Activated CD4-positive, alpha-beta T cell treated with anti-CD3 and anti-CD28 coated beads, Interleukin-2, amount 10 ng/mL, durations not matched to agents 24 days and 14 days (primary cell): ENCODE results near the gene IQCN. TPM values are rescaled to one million over a fixed set of nuclear protein-coding genes. Genes with fewer than 3 reads are reported as not detected.

Source experiments
- DNase-seq: peaks from one replicate; pipeline ENCODE4 v3.0.0; 2022
- H3K27ac Mint-ChIP-seq: one replicate; pipeline ENCODE4 v1.8.0; 2022; ENCODE audit warnings: mild to moderate bottlenecking, mixed read lengths
- H3K27me3 Mint-ChIP-seq: one replicate; pipeline ENCODE4 v1.8.0; 2022; ENCODE audit warnings: mixed read lengths
- H3K36me3 Mint-ChIP-seq: one replicate; pipeline ENCODE4 v1.8.0; 2022; ENCODE audit warnings: low read depth, mild to moderate bottlenecking, mixed read lengths
- H3K4me1 Mint-ChIP-seq: one replicate; pipeline ENCODE4 v1.8.0; 2021; ENCODE audit warnings: mixed read lengths
- H3K4me3 Mint-ChIP-seq: one replicate; pipeline ENCODE4 v1.8.0; 2022; ENCODE audit warnings: mild to moderate bottlenecking, moderate library complexity, mixed read lengths
- H3K9me3 Mint-ChIP-seq: one replicate; pipeline ENCODE4 v1.8.0; 2021; ENCODE audit warnings: mixed read lengths
- intact Hi-C: fragments of 100-400 bp; cut with micrococcal nuclease; formaldehyde crosslinking; loops from one replicate; pipeline ENCODE4 v1.15.1; 2023
- total RNA-seq: library from RNA; stranded (reverse); gene quantifications from 2 replicates; pipeline ENCODE4 v1.2.3, GENCODE V29; 2022

The IQCN gene
- 2.3 and 3.0 TPM in 2 replicates for total RNA-seq

GRCh38 chr19:18274219-18274780, at the start of gene IQCN:
Gene IQCN, minus strand, starts transcription at chr19:18274452. Its CDS starts 4,974 bp downstream, at chr19:18269478.
- Mint-ChIP-seq H3K4me3 (peak within 1 kb of the TSS; percentile 10), H3K9me3 (no peaks in the 10 kb centered on the region), H3K4me1 (peaks cover 26% of the 10 kb centered on the region), H3K27me3 (no peaks in the 10 kb centered on the region), H3K36me3 (peaks cover 37% of the 10 kb centered on the region), H3K27ac (no peak within 1 kb of the TSS)
- intact Hi-C loops = no loop called here
- peak; percentile 80 for DNase-seq

- peak within 1 kb of the TSS; percentile 96 for H3K4me3 Mint-ChIP-seq
- H3K36me3 Mint-ChIP-seq = peaks cover 29% of the 10 kb centered on the region
- H3K4me1 Mint-ChIP-seq = peaks cover 48% of the 10 kb centered on the region
- intact Hi-C loops = loop anchor here (1.0 to 2.0 kb wide), 5 partner anchors 19 to 130 kb away; partner anchors contain the start of genes MPV17L2 and RAB3A
- H3K27me3 Mint-ChIP-seq = no peaks in the 10 kb centered on the region
- H3K9me3 Mint-ChIP-seq = no peaks in the 10 kb centered on the region
- H3K27ac Mint-ChIP-seq = peak within 1 kb of the TSS; percentile 95
- DNase-seq = peak; percentile 100
Measured at GRCh38 chr19:18322759-18323460, 48.7 kb upstream of the IQCN start, which contains the start of gene LSM4. Gene LSM4, minus strand, starts transcription at chr19:18323076. Its CDS starts 56 bp downstream, at chr19:18323020.

- H3K9me3 Mint-ChIP-seq = no peaks in the 10 kb centered on the region
- peaks cover 32% of the 10 kb centered on the region for H3K36me3 Mint-ChIP-seq
- peak overlapping the region; percentile 95 for H3K27ac Mint-ChIP-seq
- peaks cover 53% of the 10 kb centered on the region for H3K4me1 Mint-ChIP-seq
- peak overlapping the region; percentile 96 for H3K4me3 Mint-ChIP-seq
- intact Hi-C loops = loop anchor here (2.0 kb wide), 1 partner anchor 130 kb away; the partner anchor contains the start of gene MPV17L2
- peak; percentile 86 for DNase-seq
- no peaks in the 10 kb centered on the region for H3K27me3 Mint-ChIP-seq
Measured at GRCh38 chr19:18322318-18322758, 48.1 kb upstream of the IQCN start.

GRCh38 chr19:18321734-18322102, 47.5 kb upstream of the IQCN start:
- intact Hi-C loops = loop anchor here (2.0 kb wide), 1 partner anchor 129 kb away; the partner anchor contains the start of gene MPV17L2
- H3K9me3 Mint-ChIP-seq = no peaks in the 10 kb centered on the region
- peak; percentile 81 for DNase-seq

GRCh38 chr19:18320865-18321733, 46.8 kb upstream of the IQCN start:
- intact Hi-C loops = no loop called here
- peak overlapping the region; percentile 95 for H3K27ac Mint-ChIP-seq
- no peaks in the 10 kb centered on the region for H3K9me3 Mint-ChIP-seq

More at GRCh38 chr19:18321734-18322102, 47.5 kb upstream of the IQCN start:
- Mint-ChIP-seq H3K4me1 (peaks cover 53% of the 10 kb centered on the region), H3K27me3 (no peaks in the 10 kb centered on the region), H3K27ac (peak overlapping the region; percentile 95), H3K4me3 (peak overlapping the region; percentile 96), H3K36me3 (peaks cover 32% of the 10 kb centered on the region)

GRCh38 chr19:18319591-18320135, 45.4 kb upstream of the IQCN start:
- H3K27ac Mint-ChIP-seq = peak overlapping the region; percentile 87
- no peaks in the 10 kb centered on the region for H3K27me3 Mint-ChIP-seq
- intact Hi-C loops = no loop called here
- peak overlapping the region; percentile 56 for H3K4me3 Mint-ChIP-seq
- no peaks in the 10 kb centered on the region for H3K9me3 Mint-ChIP-seq
- H3K36me3 Mint-ChIP-seq = peaks cover 41% of the 10 kb centered on the region
- DNase-seq = no peak
- peaks cover 57% of the 10 kb centered on the region for H3K4me1 Mint-ChIP-seq

More at GRCh38 chr19:18320865-18321733, 46.8 kb upstream of the IQCN start:
- H3K4me3 Mint-ChIP-seq = peak overlapping the region; percentile 96
- DNase-seq = no peak
- peaks cover 54% of the 10 kb centered on the region for H3K4me1 Mint-ChIP-seq
- peaks cover 34% of the 10 kb centered on the region for H3K36me3 Mint-ChIP-seq
- no peaks in the 10 kb centered on the region for H3K27me3 Mint-ChIP-seq

- H3K4me1 Mint-ChIP-seq = peaks cover 48% of the 10 kb centered on the region
- H3K9me3 Mint-ChIP-seq = no peaks in the 10 kb centered on the region
- peak overlapping the region; percentile 95 for H3K27ac Mint-ChIP-seq
- H3K4me3 Mint-ChIP-seq = peak overlapping the region; percentile 71
- H3K27me3 Mint-ChIP-seq = no peaks in the 10 kb centered on the region
- intact Hi-C loops = no loop called here
- DNase-seq = peak; percentile 83
- H3K36me3 Mint-ChIP-seq = peaks cover 51% of the 10 kb centered on the region
Measured at GRCh38 chr19:18317961-18318800, 43.9 kb upstream of the IQCN start.

GRCh38 chr19:18313398-18313797, 39.1 kb upstream of the IQCN start:
- H3K4me3 Mint-ChIP-seq = no peak overlapping the region
- no peak overlapping the region for H3K27ac Mint-ChIP-seq
- DNase-seq = no peak
- no peaks in the 10 kb centered on the region for H3K27me3 Mint-ChIP-seq
- H3K4me1 Mint-ChIP-seq = peaks cover 23% of the 10 kb centered on the region
- intact Hi-C loops = no loop called here
- peaks cover 30% of the 10 kb centered on the region for H3K36me3 Mint-ChIP-seq
- no peaks in the 10 kb centered on the region for H3K9me3 Mint-ChIP-seq

GRCh38 chr19:18312092-18312534, 37.9 kb upstream of the IQCN start:
- peaks cover 33% of the 10 kb centered on the region for H3K36me3 Mint-ChIP-seq
- intact Hi-C loops = no loop called here
- H3K4me3 Mint-ChIP-seq = no peak overlapping the region
- H3K9me3 Mint-ChIP-seq = no peaks in the 10 kb centered on the region
- H3K27me3 Mint-ChIP-seq = no peaks in the 10 kb centered on the region
- no peak overlapping the region for H3K27ac Mint-ChIP-seq
- DNase-seq = no peak
- peaks cover 20% of the 10 kb centered on the region for H3K4me1 Mint-ChIP-seq

- H3K4me3 Mint-ChIP-seq = no peak overlapping the region
- peaks cover 26% of the 10 kb centered on the region for H3K4me1 Mint-ChIP-seq
- H3K36me3 Mint-ChIP-seq = peaks cover 37% of the 10 kb centered on the region
- no peak for DNase-seq
- no peak overlapping the region for H3K27ac Mint-ChIP-seq
- H3K9me3 Mint-ChIP-seq = no peaks in the 10 kb centered on the region
- H3K27me3 Mint-ChIP-seq = no peaks in the 10 kb centered on the region
- intact Hi-C loops = no loop called here
Measured at GRCh38 chr19:18311502-18312091, 37.3 kb upstream of the IQCN start.

- intact Hi-C loops = no loop called here
- H3K27me3 Mint-ChIP-seq = no peaks in the 10 kb centered on the region
- H3K4me1 Mint-ChIP-seq = peaks cover 26% of the 10 kb centered on the region
- H3K36me3 Mint-ChIP-seq = peaks cover 40% of the 10 kb centered on the region
- no peak overlapping the region for H3K4me3 Mint-ChIP-seq
- DNase-seq = no peak
- peak overlapping the region; percentile 41 for H3K27ac Mint-ChIP-seq
- no peaks in the 10 kb centered on the region for H3K9me3 Mint-ChIP-seq
Measured at GRCh38 chr19:18310966-18311365, 36.7 kb upstream of the IQCN start.

GRCh38 chr19:18310118-18310909, 36.1 kb upstream of the IQCN start:
- Mint-ChIP-seq H3K4me3 (no peak overlapping the region), H3K27ac (no peak overlapping the region), H3K27me3 (no peaks in the 10 kb centered on the region), H3K36me3 (peaks cover 38% of the 10 kb centered on the region), H3K4me1 (peaks cover 28% of the 10 kb centered on the region), H3K9me3 (no peaks in the 10 kb centered on the region)
- no peak for DNase-seq
- intact Hi-C loops = no loop called here
